ENCODE data around the gene DNAJC5. TPM values are rescaled to one million over a fixed set of nuclear protein-coding genes. Genes with fewer than 3 reads are reported as not detected.
"Not testable (repeated sequence)": the region's sequence is repeated elsewhere in the genome, so short reads cannot be mapped to it uniquely, and the experiment has no call there.

The DNAJC5 gene
- total RNA-seq, 1 experiment from 2014 or later: 59.5 TPM

GRCh38 chr20:63848003-63848911 is 46.7 kb upstream of the DNAJC5 start:
- CTCF ChIA-PET: interaction anchor here (1.4 kb wide), 1 partner anchor 17 kb away, joined by 3 read pairs; the partner anchor contains the start of gene TPD52L2
- no TSS peak for BruUV-seq (replicated peaks)
- H3K27me3 ChIP-seq (ENCODE audit: control insufficient read depth, insufficient read depth, low read length): no peaks in the 10 kb centered on the region
- no peaks in the 10 kb centered on the region for H3K9me3 ChIP-seq (ENCODE audit: control insufficient read depth, insufficient read depth, low read depth, low read length)
- no peaks in the 10 kb centered on the region for H3K36me3 ChIP-seq (ENCODE audit: control insufficient read depth, insufficient read depth, low read length)
- H3K27ac ChIP-seq (ENCODE audit: low read length): peak overlapping the region; percentile 58
- intact Hi-C loops (cut with micrococcal nuclease; ENCODE audit: unreplicated experiment) (no loop called here), in situ Hi-C loops (cut with HindIII; ENCODE audit: low pct_unique_long_range_greater_than_20kb, low sequenced_read_pairs) (no loop called here)
- peaks cover 36% of the 10 kb centered on the region for H3K4me1 ChIP-seq (ENCODE audit: control insufficient read depth, insufficient read depth, low read length)
- DNase-seq (ENCODE audit: low read depth, low spot score) (no peak), ATAC-seq (peak; percentile 43)
- H3K4me3 ChIP-seq (ENCODE audit: low read depth in 2 of 2, low read length in 2 of 2): no peak overlapping the region
- POLR2A ChIA-PET: interaction anchor here (0.6 kb wide), 1 partner anchor 107 kb away, joined by 3 read pairs; no protein-coding TSS in a partner anchor
- TF ChIP-seq POLR2AphosphoS5 (IDR thresholded peaks at IDR 0.05; ENCODE audit: low read depth, low read length) (no peak), REST (IDR thresholded peaks at IDR 0.05; ENCODE audit: insufficient read depth in 1 of 2, low read depth in 2 of 2, low read length in 1 of 2) (no peak), SIN3A (IDR thresholded peaks at IDR 0.05; ENCODE audit: borderline replicate concordance, insufficient read depth, low read depth, low read length) (no peak), TCF7L2 (IDR thresholded peaks at IDR 0.05; ENCODE audit: low read depth, low read length) (no peak)
- TF ChIP-seq, protein P1, sequence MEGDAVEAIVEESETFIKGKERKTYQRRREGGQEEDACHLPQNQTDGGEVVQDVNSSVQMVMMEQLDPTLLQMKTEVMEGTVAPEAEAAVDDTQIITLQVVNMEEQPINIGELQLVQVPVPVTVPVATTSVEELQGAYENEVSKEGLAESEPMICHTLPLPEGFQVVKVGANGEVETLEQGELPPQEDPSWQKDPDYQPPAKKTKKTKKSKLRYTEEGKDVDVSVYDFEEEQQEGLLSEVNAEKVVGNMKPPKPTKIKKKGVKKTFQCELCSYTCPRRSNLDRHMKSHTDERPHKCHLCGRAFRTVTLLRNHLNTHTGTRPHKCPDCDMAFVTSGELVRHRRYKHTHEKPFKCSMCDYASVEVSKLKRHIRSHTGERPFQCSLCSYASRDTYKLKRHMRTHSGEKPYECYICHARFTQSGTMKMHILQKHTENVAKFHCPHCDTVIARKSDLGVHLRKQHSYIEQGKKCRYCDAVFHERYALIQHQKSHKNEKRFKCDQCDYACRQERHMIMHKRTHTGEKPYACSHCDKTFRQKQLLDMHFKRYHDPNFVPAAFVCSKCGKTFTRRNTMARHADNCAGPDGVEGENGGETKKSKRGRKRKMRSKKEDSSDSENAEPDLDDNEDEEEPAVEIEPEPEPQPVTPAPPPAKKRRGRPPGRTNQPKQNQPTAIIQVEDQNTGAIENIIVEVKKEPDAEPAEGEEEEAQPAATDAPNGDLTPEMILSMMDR (IDR thresholded peaks at IDR 0.05): no peak

GRCh38 chr20:63850689-63851547 is 44.0 kb upstream of the DNAJC5 start:
- H3K9me3 ChIP-seq (ENCODE audit: control insufficient read depth, insufficient read depth, low read depth, low read length): no peaks in the 10 kb centered on the region
- BruUV-seq (replicated peaks): no TSS peak
- CTCF ChIA-PET: no interaction called here
- H3K27me3 ChIP-seq (ENCODE audit: control insufficient read depth, insufficient read depth, low read length): no peaks in the 10 kb centered on the region
- ATAC-seq (no peak), DNase-seq (ENCODE audit: low read depth, low spot score) (no peak)
- POLR2A ChIA-PET: no interaction called here
- TF ChIP-seq REST (IDR thresholded peaks at IDR 0.05; ENCODE audit: insufficient read depth in 1 of 2, low read depth in 2 of 2, low read length in 1 of 2): no peak
- no peak for TF ChIP-seq TCF7L2 (IDR thresholded peaks at IDR 0.05; ENCODE audit: low read depth, low read length)
- TF ChIP-seq, protein P1 (IDR thresholded peaks at IDR 0.05): no peak
- no peak for TF ChIP-seq SIN3A (IDR thresholded peaks at IDR 0.05; ENCODE audit: borderline replicate concordance, insufficient read depth, low read depth, low read length)
- no peak for TF ChIP-seq POLR2AphosphoS5 (IDR thresholded peaks at IDR 0.05; ENCODE audit: low read depth, low read length)
- in situ Hi-C loops (cut with HindIII; ENCODE audit: low pct_unique_long_range_greater_than_20kb, low sequenced_read_pairs): no loop called here
- H3K4me3 ChIP-seq (ENCODE audit: low read depth in 2 of 2, low read length in 2 of 2): no peak overlapping the region
- intact Hi-C loops (cut with micrococcal nuclease; ENCODE audit: unreplicated experiment): no loop called here
- no peaks in the 10 kb centered on the region for H3K36me3 ChIP-seq (ENCODE audit: control insufficient read depth, insufficient read depth, low read length)
- peaks cover 40% of the 10 kb centered on the region for H3K4me1 ChIP-seq (ENCODE audit: control insufficient read depth, insufficient read depth, low read length)
- no peak overlapping the region for H3K27ac ChIP-seq (ENCODE audit: low read length)

DNA sequence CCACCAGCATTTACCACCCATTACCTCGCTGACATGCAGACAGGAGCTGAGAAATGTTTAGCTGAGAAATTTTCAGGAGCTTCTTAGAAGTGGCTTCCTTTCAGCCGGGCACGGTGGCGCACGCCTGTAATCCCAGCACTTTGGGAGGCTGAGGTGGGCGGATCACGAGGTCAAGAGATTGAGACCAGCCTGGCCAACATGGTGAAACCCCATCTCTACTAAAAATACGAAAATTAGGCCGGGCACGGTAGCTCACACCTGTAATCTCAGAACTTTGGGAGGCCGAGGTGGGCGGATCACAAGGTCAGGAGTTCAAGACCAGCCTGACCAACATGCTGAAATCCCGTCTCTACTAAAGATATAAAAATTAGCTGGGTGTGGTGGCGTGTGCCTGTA is 43.4 kb upstream of the DNAJC5 start:
- not testable (repeated sequence) for ATAC-seq

More for the DNA sequence above, 43.4 kb upstream of the DNAJC5 start:
- H3K4me1 ChIP-seq (ENCODE audit: control insufficient read depth, insufficient read depth, low read length): peaks cover 35% of the 10 kb centered on the region
- H3K27ac ChIP-seq (ENCODE audit: low read length); H3K9me3 ChIP-seq (ENCODE audit: control insufficient read depth, insufficient read depth, low read depth, low read length); POLR2A ChIA-PET; H3K36me3 ChIP-seq (ENCODE audit: control insufficient read depth, insufficient read depth, low read length); H3K27me3 ChIP-seq (ENCODE audit: control insufficient read depth, insufficient read depth, low read length); DNase-seq (ENCODE audit: low read depth, low spot score); in situ Hi-C loops (cut with HindIII; ENCODE audit: low pct_unique_long_range_greater_than_20kb, low sequenced_read_pairs); BruUV-seq (replicated peaks); intact Hi-C loops (cut with micrococcal nuclease; ENCODE audit: unreplicated experiment); H3K4me3 ChIP-seq (ENCODE audit: low read depth in 2 of 2, low read length in 2 of 2): not testable (repeated sequence)
- CTCF ChIA-PET: interaction anchor here (0.7 kb wide), 1 partner anchor 33 kb away, joined by 4 read pairs; no protein-coding TSS in a partner anchor

Measured in Panc1 (cell line).